NB4 (cell line): ENCODE measurements around the gene NISCH.

Source experiments
- CTCF ChIP-seq: IDR thresholded peaks from one replicate; pipeline ENCODE4 v1.5.1; 2012; ENCODE audit warnings: low read depth, low read length
- POLR2A ChIP-seq: IDR thresholded peaks from 2 replicates; pipeline ENCODE4 v1.6.1; 2011; ENCODE audit warnings: mild to moderate bottlenecking; ENCODE audit not compliant: insufficient read length; ENCODE audit errors: extremely low read depth

GRCh38 chr3:52536369-52537164, 81.2 kb downstream of the NISCH start, which contains the start of gene UQCC5:
- TF ChIP-seq CTCF, result no peak
- TF ChIP-seq POLR2A, result peak; percentile 95
